ENCODE measurements around the gene RETREG3.

RETREG3 gene

DNA sequence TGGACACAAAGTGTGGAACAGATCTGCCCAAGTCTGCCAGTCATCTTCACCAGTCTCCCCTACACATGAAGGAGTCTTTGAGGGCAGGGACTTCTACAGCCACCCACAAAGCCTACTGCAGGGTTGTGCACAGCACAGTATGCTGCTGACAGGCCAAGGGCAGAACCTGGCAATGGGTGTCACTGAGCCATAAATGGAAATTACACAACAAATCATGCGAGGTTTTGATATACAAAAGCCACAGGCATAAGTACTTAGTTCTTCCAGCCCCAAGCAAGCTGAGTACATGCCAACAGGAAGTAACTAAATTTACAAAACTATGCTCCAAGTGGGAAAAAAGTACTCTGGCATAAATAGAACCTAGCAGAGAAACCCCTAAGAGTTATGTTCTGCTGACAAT is 23.8 kb downstream of the RETREG3 start:
- no peak for TF ChIP-seq TAF1 (IDR thresholded peaks at IDR 0.05; ENCODE audit: borderline replicate concordance, insufficient read depth, low read length)

DNA sequence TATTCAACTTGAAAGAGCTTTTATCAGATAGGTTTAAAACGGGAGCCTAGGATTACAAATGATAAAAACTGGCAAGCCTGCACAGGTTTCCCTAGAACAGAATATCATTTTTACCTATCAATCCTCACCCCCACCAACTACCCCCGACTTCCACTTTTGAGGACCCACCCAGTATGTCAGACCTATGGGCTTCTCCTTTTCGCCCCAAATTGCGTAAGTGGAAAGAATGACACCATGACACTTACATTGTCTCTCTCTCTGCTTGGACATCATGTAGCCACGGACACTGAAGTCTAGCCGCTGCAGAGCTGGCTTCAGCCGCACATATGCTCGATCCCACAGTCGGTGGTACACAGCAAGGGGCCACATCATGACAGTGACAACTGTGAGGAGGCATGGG is 24.3 kb downstream of the RETREG3 start:
- no peak for TF ChIP-seq TAF1 (IDR thresholded peaks at IDR 0.05; ENCODE audit: borderline replicate concordance, insufficient read depth, low read length)
- TF ChIP-seq, protein P1, sequence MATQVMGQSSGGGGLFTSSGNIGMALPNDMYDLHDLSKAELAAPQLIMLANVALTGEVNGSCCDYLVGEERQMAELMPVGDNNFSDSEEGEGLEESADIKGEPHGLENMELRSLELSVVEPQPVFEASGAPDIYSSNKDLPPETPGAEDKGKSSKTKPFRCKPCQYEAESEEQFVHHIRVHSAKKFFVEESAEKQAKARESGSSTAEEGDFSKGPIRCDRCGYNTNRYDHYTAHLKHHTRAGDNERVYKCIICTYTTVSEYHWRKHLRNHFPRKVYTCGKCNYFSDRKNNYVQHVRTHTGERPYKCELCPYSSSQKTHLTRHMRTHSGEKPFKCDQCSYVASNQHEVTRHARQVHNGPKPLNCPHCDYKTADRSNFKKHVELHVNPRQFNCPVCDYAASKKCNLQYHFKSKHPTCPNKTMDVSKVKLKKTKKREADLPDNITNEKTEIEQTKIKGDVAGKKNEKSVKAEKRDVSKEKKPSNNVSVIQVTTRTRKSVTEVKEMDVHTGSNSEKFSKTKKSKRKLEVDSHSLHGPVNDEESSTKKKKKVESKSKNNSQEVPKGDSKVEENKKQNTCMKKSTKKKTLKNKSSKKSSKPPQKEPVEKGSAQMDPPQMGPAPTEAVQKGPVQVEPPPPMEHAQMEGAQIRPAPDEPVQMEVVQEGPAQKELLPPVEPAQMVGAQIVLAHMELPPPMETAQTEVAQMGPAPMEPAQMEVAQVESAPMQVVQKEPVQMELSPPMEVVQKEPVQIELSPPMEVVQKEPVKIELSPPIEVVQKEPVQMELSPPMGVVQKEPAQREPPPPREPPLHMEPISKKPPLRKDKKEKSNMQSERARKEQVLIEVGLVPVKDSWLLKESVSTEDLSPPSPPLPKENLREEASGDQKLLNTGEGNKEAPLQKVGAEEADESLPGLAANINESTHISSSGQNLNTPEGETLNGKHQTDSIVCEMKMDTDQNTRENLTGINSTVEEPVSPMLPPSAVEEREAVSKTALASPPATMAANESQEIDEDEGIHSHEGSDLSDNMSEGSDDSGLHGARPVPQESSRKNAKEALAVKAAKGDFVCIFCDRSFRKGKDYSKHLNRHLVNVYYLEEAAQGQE (IDR thresholded peaks at IDR 0.05; ENCODE audit: insufficient read depth in 1 of 2, low read depth in 2 of 2, low read length in 2 of 2): no peak
- TF ChIP-seq FOXP2 (optimal IDR thresholded peaks at IDR 0.05; ENCODE audit: borderline replicate concordance, extremely low read depth, extremely low read length, insufficient read depth): no peak
- no peak for TF ChIP-seq SIN3A (IDR thresholded peaks at IDR 0.05; ENCODE audit: borderline replicate concordance, insufficient read depth, low read length)
- no peak for TF ChIP-seq POLR2AphosphoS5 (IDR thresholded peaks at IDR 0.05; ENCODE audit: low read depth, low read length)

DNA sequence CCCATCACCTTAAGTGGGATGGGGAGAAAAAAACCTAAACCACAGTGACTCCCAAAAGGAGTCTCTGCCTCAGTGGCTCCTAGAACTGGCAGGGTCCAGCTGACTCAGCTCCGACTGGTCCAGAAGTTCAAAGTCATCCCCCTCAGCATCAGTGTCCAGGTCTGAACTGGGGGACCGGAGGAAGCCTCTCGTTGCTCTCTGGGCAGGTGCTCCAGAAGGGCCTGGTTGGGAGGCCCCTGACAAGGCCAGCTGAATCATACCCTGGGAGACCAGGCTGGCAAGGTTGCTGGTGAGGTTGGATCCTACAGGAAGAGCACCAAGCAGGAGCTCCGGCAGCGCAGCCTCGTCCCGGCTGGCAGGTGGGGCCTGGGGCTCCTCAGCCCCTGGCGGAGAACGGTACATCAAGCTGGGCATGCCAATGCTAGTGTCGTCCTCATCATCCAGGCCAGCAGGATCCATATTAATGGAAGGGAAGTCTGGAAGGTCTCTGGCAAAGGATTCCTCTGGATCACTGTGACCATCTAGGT is 27.4 kb downstream of the RETREG3 start:
- no peak for TF ChIP-seq POLR2AphosphoS5 (IDR thresholded peaks at IDR 0.05; ENCODE audit: low read depth, low read length)
- no peak for TF ChIP-seq SIN3A (IDR thresholded peaks at IDR 0.05; ENCODE audit: borderline replicate concordance, insufficient read depth, low read length)
- TF ChIP-seq FOXP2 (optimal IDR thresholded peaks at IDR 0.05; ENCODE audit: borderline replicate concordance, extremely low read depth, extremely low read length, insufficient read depth): no peak
- no peak for TF ChIP-seq TAF1 (IDR thresholded peaks at IDR 0.05; ENCODE audit: borderline replicate concordance, insufficient read depth, low read length)
- TF ChIP-seq, protein P1 (IDR thresholded peaks at IDR 0.05; ENCODE audit: insufficient read depth in 1 of 2, low read depth in 2 of 2, low read length in 2 of 2): no peak

DNA sequence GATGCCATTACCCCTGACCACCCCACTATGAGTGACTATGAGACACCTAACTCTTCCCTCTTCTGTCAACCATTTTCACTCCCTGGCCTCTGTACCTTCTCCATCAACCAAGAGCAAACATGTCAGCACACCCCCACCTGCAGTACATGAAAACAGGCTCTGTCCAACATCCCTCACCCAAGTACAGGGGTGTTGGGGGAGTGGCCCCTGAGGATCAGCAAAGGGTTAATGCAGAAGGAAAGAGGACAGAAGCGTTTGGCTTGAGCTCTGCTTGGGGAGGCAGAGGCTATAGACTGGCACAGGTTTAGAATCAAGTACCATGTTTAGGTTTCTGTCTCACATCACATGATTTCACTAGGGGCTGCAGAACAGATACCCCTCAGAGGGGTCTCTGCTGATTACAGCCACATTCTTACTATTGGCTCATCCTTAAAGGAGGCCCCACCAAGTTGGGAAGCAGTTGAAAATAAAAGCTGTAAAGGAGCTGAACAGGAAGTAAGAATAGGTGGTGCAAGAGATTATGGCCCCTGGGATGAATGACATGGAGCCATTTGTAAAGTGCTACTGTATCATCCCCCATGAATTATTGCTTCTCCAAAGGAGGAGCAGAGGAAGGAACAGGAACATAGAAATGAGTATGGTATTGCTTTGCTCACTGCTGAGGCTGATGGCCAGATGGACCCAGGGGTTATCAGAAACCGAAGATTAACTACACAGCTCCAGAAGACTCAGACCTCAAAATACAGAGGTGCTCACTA is 29.2 kb downstream of the RETREG3 start:
- TF ChIP-seq, protein P1 (IDR thresholded peaks at IDR 0.05; ENCODE audit: insufficient read depth in 1 of 2, low read depth in 2 of 2, low read length in 2 of 2): no peak
- no peak for TF ChIP-seq TAF1 (IDR thresholded peaks at IDR 0.05; ENCODE audit: borderline replicate concordance, insufficient read depth, low read length)
- no peak for TF ChIP-seq POLR2AphosphoS5 (IDR thresholded peaks at IDR 0.05; ENCODE audit: low read depth, low read length)
- TF ChIP-seq FOXP2 (optimal IDR thresholded peaks at IDR 0.05; ENCODE audit: borderline replicate concordance, extremely low read depth, extremely low read length, insufficient read depth): no peak
- no peak for TF ChIP-seq SIN3A (IDR thresholded peaks at IDR 0.05; ENCODE audit: borderline replicate concordance, insufficient read depth, low read length)

DNA sequence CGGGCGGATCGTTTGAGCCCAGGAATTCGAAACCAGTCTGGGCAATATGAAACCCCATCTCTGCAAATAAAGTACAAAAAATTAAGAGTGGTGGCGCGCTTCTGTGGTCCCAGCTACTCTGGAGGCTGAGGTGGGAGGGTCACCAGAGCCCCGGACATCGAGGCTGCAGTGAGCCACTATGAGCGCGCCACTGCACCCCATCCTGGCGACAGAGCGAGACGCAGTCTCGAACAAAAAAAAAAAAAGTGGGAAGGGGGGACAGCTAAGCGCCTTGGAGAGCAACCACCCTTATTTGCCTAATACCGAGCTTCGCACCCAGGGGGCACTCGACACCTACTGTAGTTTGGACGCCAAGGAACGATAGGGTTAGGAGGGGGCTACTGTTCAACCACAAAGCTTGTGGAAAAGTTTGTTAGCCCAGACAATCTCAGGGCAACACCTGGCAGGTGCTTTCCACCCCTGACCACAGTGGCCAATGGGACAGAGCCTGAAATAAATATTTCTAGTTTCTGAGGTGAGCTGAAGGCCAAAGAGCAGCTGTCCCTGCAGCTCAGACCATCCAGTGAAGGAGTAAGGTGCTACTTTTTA is 30.8 kb downstream of the RETREG3 start:
- TF ChIP-seq SIN3A (IDR thresholded peaks at IDR 0.05; ENCODE audit: borderline replicate concordance, insufficient read depth, low read length) (no peak), FOXP2 (optimal IDR thresholded peaks at IDR 0.05; ENCODE audit: borderline replicate concordance, extremely low read depth, extremely low read length, insufficient read depth) (no peak), TAF1 (IDR thresholded peaks at IDR 0.05; ENCODE audit: borderline replicate concordance, insufficient read depth, low read length) (no peak), POLR2AphosphoS5 (IDR thresholded peaks at IDR 0.05; ENCODE audit: low read depth, low read length) (no peak)
- TF ChIP-seq, protein P1 (IDR thresholded peaks at IDR 0.05; ENCODE audit: insufficient read depth in 1 of 2, low read depth in 2 of 2, low read length in 2 of 2): no peak
